T-helper 2 cell treated with Interferon-gamma antibody and Interleukin-4, amounts not matched to agents 100 ng/mL and 5 ng/mL, for 36 hours (primary cell): ENCODE data around the gene DNAH1. TPM values are rescaled to one million over a fixed set of nuclear protein-coding genes. Genes with fewer than 3 reads are reported as not detected.

Source experiments
- intact Hi-C: fragments of 100-400 bp; cut with micrococcal nuclease; formaldehyde crosslinking; loops from one replicate; pipeline ENCODE4 v1.15.1; 2023
- total RNA-seq: library from RNA; stranded (reverse); gene quantifications from 2 replicates; pipeline ENCODE4 v1.2.3, GENCODE V29; 2022

DNAH1 gene
- total RNA-seq, 1 donor from 2014 or later: 25.9 TPM

GRCh38 chr3:52331091-52331490 is 15.0 kb downstream of the DNAH1 start:
- intact Hi-C loops: no loop called here

GRCh38 chr3:52331906-52332305 is 15.8 kb downstream of the DNAH1 start:
- intact Hi-C loops: no loop called here

GRCh38 chr3:52333869-52334557 is 17.9 kb downstream of the DNAH1 start:
- intact Hi-C loops: no loop called here

- intact Hi-C loops: loop anchor here (2.0 kb wide), 2 partner anchors 51 to 109 kb away; partner anchors contain the start of gene GLYCTK
These were observed 22.0 kb downstream of the DNAH1 start for GRCh38 chr3:52338131-52338530.

- intact Hi-C loops: loop anchor here (1.0 to 10.0 kb wide), 5 partner anchors 53 to 335 kb away; partner anchors contain the start of gene GLYCTK
These were observed 23.5 kb downstream of the DNAH1 start for GRCh38 chr3:52339612-52340011.

- intact Hi-C loops: loop anchor here (10.0 kb wide), 1 partner anchor 336 kb away; no protein-coding TSS in a partner anchor
These were observed 25.0 kb downstream of the DNAH1 start for GRCh38 chr3:52341123-52341522.

GRCh38 chr3:52343946-52344600 is 28.0 kb downstream of the DNAH1 start:
- intact Hi-C loops: loop anchor here (10.0 kb wide), 1 partner anchor 339 kb away; no protein-coding TSS in a partner anchor

GRCh38 chr3:52345521-52346109 is 29.5 kb downstream of the DNAH1 start:
- intact Hi-C loops: loop anchor here (10.0 kb wide), 1 partner anchor 341 kb away; no protein-coding TSS in a partner anchor

- intact Hi-C loops: loop anchor here (10.0 kb wide), 1 partner anchor 342 kb away; no protein-coding TSS in a partner anchor
These were observed 30.8 kb downstream of the DNAH1 start for GRCh38 chr3:52346623-52347530.

- intact Hi-C loops: loop anchor here (10.0 kb wide), 1 partner anchor 343 kb away; no protein-coding TSS in a partner anchor
These were observed 31.9 kb downstream of the DNAH1 start for GRCh38 chr3:52347716-52348635.

- intact Hi-C loops: loop anchor here (10.0 kb wide), 1 partner anchor 344 kb away; no protein-coding TSS in a partner anchor
These were observed 33.0 kb downstream of the DNAH1 start for GRCh38 chr3:52349131-52349530.

GRCh38 chr3:52349611-52350395 is 33.7 kb downstream of the DNAH1 start:
- intact Hi-C loops: loop anchor here (10.0 kb wide), 1 partner anchor 345 kb away; no protein-coding TSS in a partner anchor

- intact Hi-C loops: no loop called here
These were observed 34.3 kb downstream of the DNAH1 start for GRCh38 chr3:52350416-52350815.

GRCh38 chr3:52350981-52351761 is 35.1 kb downstream of the DNAH1 start:
- intact Hi-C loops: no loop called here

GRCh38 chr3:52351762-52352368 is 35.7 kb downstream of the DNAH1 start:
- intact Hi-C loops: no loop called here

- intact Hi-C loops: no loop called here
These were observed 36.4 kb downstream of the DNAH1 start for GRCh38 chr3:52352566-52352965.

GRCh38 chr3:52353291-52353855 is 37.3 kb downstream of the DNAH1 start:
- intact Hi-C loops: no loop called here
